Thyroid gland (tissue), 4 donors: ENCODE measurements around the gene DPP6.

Experiments
- POLR2A ChIP-seq, 2 donors: fragments of 450-650 bp; IDR thresholded peaks; one replicate each; pipeline ENCODE4 v1.6.1; 2017; ENCODE audit warnings: antibody characterized with exemption in 2 of 2, mild to moderate bottlenecking in 2 of 2, moderate library complexity in 1 of 2
- TF ChIP-seq, protein P1 (sequence below), 6 experiments: fragments of 200-600 bp in 3 of 6; fragments of 450-650 bp in 3 of 6; sonication (generic) in 3 of 6; IDR thresholded peaks; one replicate each; pipeline ENCODE4 v1.5.1; 2016 to 2019; ENCODE audit warnings: antibody characterized with exemption in 6 of 6, mild to moderate bottlenecking in 2 of 6, inconsistent platforms in 1 of 6, moderate library complexity in 1 of 6

DNA sequence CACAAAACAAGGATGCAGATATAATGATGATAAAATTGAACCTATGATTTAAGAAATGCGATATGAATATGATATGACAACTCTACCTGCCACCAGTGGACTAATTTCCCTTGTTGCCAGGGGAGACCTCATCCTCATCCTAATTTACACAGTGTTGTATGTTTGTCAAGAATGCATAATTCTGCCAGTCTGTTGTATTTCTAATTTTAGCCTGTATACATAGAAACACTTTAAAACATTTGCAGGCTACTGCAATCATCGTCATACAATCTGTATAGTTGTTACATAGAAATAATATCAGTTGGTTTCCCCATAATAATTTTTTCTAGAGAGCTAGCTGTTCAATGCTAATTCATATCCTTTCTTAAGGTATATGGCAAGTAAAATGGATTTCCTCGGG is 274.2 kb downstream of the DPP6 start:
- TF ChIP-seq, protein P1, sequence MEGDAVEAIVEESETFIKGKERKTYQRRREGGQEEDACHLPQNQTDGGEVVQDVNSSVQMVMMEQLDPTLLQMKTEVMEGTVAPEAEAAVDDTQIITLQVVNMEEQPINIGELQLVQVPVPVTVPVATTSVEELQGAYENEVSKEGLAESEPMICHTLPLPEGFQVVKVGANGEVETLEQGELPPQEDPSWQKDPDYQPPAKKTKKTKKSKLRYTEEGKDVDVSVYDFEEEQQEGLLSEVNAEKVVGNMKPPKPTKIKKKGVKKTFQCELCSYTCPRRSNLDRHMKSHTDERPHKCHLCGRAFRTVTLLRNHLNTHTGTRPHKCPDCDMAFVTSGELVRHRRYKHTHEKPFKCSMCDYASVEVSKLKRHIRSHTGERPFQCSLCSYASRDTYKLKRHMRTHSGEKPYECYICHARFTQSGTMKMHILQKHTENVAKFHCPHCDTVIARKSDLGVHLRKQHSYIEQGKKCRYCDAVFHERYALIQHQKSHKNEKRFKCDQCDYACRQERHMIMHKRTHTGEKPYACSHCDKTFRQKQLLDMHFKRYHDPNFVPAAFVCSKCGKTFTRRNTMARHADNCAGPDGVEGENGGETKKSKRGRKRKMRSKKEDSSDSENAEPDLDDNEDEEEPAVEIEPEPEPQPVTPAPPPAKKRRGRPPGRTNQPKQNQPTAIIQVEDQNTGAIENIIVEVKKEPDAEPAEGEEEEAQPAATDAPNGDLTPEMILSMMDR (IDR thresholded peaks at IDR 0.05) = no peak
- TF ChIP-seq POLR2A (IDR thresholded peaks at IDR 0.05) = no peak
